Measurements from ENCODE around the gene CHCHD6. TPM values are rescaled to one million over a fixed set of nuclear protein-coding genes. Genes with fewer than 3 reads are reported as not detected.

CHCHD6 gene
- total RNA-seq, 1 donor from 2014 or later, result 28.7 TPM

GRCh38 chr3:126982471-126983175 is 278.6 kb downstream of the CHCHD6 start, which contains the start of gene PLXNA1:
Gene PLXNA1, plus strand, starts transcription at chr3:126983115. Its CDS starts 5,479 bp downstream, at chr3:126988594.
- TF ChIP-seq CTCF (IDR thresholded peaks at IDR 0.05; ENCODE audit: insufficient read depth, low read length, poor library complexity, severe bottlenecking), result peak; percentile 85
- no peak for DNase-seq (ENCODE audit: low read depth)
- H3K27me3 ChIP-seq (ENCODE audit: control insufficient read depth, insufficient read depth, low read length), result peaks cover 7% of the 10 kb centered on the region
- peak within 1 kb of the TSS; percentile 77 for H3K4me3 ChIP-seq (ENCODE audit: low read depth, low read length)
- H3K36me3 ChIP-seq (ENCODE audit: control insufficient read depth, insufficient read depth, low read length), result no peaks in the 10 kb centered on the region

- Histone ChIP-seq H3K36me3 (ENCODE audit: control insufficient read depth, insufficient read depth, low read length) (no peaks in the 10 kb centered on the region), H3K4me3 (ENCODE audit: low read depth, low read length) (peak overlapping the region; percentile 77), H3K27me3 (ENCODE audit: control insufficient read depth, insufficient read depth, low read length) (peaks cover 7% of the 10 kb centered on the region)
- no peak for DNase-seq (ENCODE audit: low read depth)
- no peak for TF ChIP-seq CTCF (IDR thresholded peaks at IDR 0.05; ENCODE audit: insufficient read depth, low read length, poor library complexity, severe bottlenecking)
Observed at GRCh38 chr3:126983276-126983652, 279.2 kb downstream of the CHCHD6 start.

- DNase-seq (ENCODE audit: low read depth), result no peak
- no peak for TF ChIP-seq CTCF (IDR thresholded peaks at IDR 0.05; ENCODE audit: insufficient read depth, low read length, poor library complexity, severe bottlenecking)
- Histone ChIP-seq H3K36me3 (ENCODE audit: control insufficient read depth, insufficient read depth, low read length) (no peaks in the 10 kb centered on the region), H3K27me3 (ENCODE audit: control insufficient read depth, insufficient read depth, low read length) (peaks cover 7% of the 10 kb centered on the region), H3K4me3 (ENCODE audit: low read depth, low read length) (peak overlapping the region; percentile 77)
Observed at GRCh38 chr3:126983653-126984390, 279.8 kb downstream of the CHCHD6 start.

- Histone ChIP-seq H3K4me3 (ENCODE audit: low read depth, low read length) (peak overlapping the region; percentile 77), H3K27me3 (ENCODE audit: control insufficient read depth, insufficient read depth, low read length) (peaks cover 4% of the 10 kb centered on the region), H3K36me3 (ENCODE audit: control insufficient read depth, insufficient read depth, low read length) (no peaks in the 10 kb centered on the region)
- TF ChIP-seq CTCF (IDR thresholded peaks at IDR 0.05; ENCODE audit: insufficient read depth, low read length, poor library complexity, severe bottlenecking), result no peak
- DNase-seq (ENCODE audit: low read depth), result no peak
Observed at GRCh38 chr3:126984391-126985131, 280.5 kb downstream of the CHCHD6 start.

- TF ChIP-seq CTCF (IDR thresholded peaks at IDR 0.05; ENCODE audit: insufficient read depth, low read length, poor library complexity, severe bottlenecking), result no peak
- DNase-seq (ENCODE audit: low read depth), result no peak
- H3K4me3 ChIP-seq (ENCODE audit: low read depth, low read length), result no peak overlapping the region
- no peaks in the 10 kb centered on the region for H3K36me3 ChIP-seq (ENCODE audit: control insufficient read depth, insufficient read depth, low read length)
- no peaks in the 10 kb centered on the region for H3K27me3 ChIP-seq (ENCODE audit: control insufficient read depth, insufficient read depth, low read length)
Observed at GRCh38 chr3:126985132-126985985, 281.3 kb downstream of the CHCHD6 start.
